Activated T-helper 9 cell treated with anti-CD3 and anti-CD28 coated beads, Interleukin-2, amount 50 U/mL, for 16 hours (primary cell): ENCODE data around the gene ISCU.

Source experiments
- DNase-seq: peaks from one replicate; pipeline ENCODE4 v3.0.0-alpha.2; 2020; ENCODE audit warnings: low read depth

The ISCU gene

GRCh38 chr12:108562348-108563135 lies at the start of gene ISCU:
Gene ISCU, plus strand, starts transcription at chr12:108562596. Its CDS starts 27 bp downstream, at chr12:108562623.
- peak; percentile 99 for DNase-seq

GRCh38 chr12:108514468-108514972 lies 47.9 kb upstream of the ISCU start:
- DNase-seq: no peak

GRCh38 chr12:108514973-108515814 lies 47.2 kb upstream of the ISCU start, which contains the start of gene FICD:
Gene FICD, plus strand, starts transcription at chr12:108515277. Its CDS starts 1,696 bp downstream, at chr12:108516973.
- DNase-seq: peak; percentile 100

GRCh38 chr12:108515916-108516315 lies 46.5 kb upstream of the ISCU start:
- no peak for DNase-seq

- no peak for DNase-seq
Observed at GRCh38 chr12:108516511-108517275, 45.7 kb upstream of the ISCU start.

GRCh38 chr12:108517288-108518100 lies 44.9 kb upstream of the ISCU start:
- DNase-seq: no peak

GRCh38 chr12:108518101-108518715 lies 44.2 kb upstream of the ISCU start:
- no peak for DNase-seq

GRCh38 chr12:108518716-108519496 lies 43.5 kb upstream of the ISCU start:
- DNase-seq: no peak

- DNase-seq: no peak
Observed at GRCh38 chr12:108519558-108519957, 42.8 kb upstream of the ISCU start.

- DNase-seq: no peak
Observed at GRCh38 chr12:108523365-108523764, 39.0 kb upstream of the ISCU start.

- DNase-seq: no peak
Observed at GRCh38 chr12:108525681-108526080, 36.7 kb upstream of the ISCU start.

- no peak for DNase-seq
Observed at GRCh38 chr12:108526482-108527165, 35.8 kb upstream of the ISCU start.

- DNase-seq: no peak
Observed at GRCh38 chr12:108527166-108527496, 35.3 kb upstream of the ISCU start.

- DNase-seq: no peak
Observed at GRCh38 chr12:108530161-108530560, 32.2 kb upstream of the ISCU start.

- no peak for DNase-seq
Observed at GRCh38 chr12:108531929-108532848, 30.2 kb upstream of the ISCU start.

GRCh38 chr12:108538146-108538545 lies 24.2 kb upstream of the ISCU start:
- no peak for DNase-seq

- DNase-seq: no peak
Observed at GRCh38 chr12:108538616-108539195, 23.7 kb upstream of the ISCU start.

GRCh38 chr12:108542320-108542719 lies 20.1 kb upstream of the ISCU start:
- no peak for DNase-seq
